ENCODE measurements around the gene PODXL2.
A peak's percentile ranks its signal among the peaks of the same experiment; 100 is the strongest.
"Not testable (repeated sequence)": the region's sequence is repeated elsewhere in the genome, so short reads cannot be mapped to it uniquely, and the experiment has no call there.

The PODXL2 gene

DNA sequence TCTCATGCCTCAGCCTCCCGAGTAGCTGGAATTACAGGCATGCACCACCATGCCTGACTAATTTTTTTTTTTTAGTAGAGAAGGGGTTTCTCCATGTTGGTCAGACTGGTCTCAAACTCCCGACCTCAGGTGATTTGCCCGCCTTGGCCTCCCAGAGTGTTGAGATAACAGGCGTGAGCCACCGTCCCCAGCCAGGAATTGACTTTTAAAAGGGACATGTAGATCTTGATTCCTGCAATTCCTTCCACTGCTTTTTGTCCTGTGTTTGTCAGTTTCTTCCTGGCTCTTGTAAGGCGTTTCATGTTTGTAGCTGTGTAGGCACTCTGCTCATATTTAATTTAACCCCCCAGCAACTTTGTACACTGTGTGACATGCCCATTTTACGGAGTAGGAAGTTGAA, 23.4 kb upstream of the PODXL2 start:
- DNase-seq = not testable (repeated sequence)

- DNase-seq = no peak
These were observed 22.7 kb upstream of the PODXL2 start for GRCh38 chr3:127606086-127606805.

- DNase-seq = no peak
These were observed 21.9 kb upstream of the PODXL2 start for GRCh38 chr3:127606981-127607595.

- DNase-seq = no peak
These were observed 21.2 kb upstream of the PODXL2 start for GRCh38 chr3:127607675-127608361.

DNA sequence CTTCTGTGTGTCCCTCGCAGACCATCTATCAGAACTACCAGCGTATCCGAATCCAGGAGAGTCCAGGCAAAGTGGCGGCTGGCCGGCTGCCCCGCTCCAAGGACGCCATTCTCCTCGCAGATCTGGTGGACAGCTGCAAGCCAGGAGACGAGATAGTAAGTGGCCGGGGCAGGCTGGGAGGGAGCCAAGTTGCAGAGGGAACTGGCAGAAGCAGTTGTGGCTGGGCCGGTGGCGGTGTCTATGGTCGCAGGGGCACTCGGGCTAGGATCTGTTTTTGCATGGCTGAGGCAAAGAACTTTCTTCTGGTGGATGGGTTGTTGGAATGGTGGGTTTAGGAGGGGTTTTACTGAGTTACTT, 20.6 kb upstream of the PODXL2 start:
- DNase-seq = no peak

DNA sequence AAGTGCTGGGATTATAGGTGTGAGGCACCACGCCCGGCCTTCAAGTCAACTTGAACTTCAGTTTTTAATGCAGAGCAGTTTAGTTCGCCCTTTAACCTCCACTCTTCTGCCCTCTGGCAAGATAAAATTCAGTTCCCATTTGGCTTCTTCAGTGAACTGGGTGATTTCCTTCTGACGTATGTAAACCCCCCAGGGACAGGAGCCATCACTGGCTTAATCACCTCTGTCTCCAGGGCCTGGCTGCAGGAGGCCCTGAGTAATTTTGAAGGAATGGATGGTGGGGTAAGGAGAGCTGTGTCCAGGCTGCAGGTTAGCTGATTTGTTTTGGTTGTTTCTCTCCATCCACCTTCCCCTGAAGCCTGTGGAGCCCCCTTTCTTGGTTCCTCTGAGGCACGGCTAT, 18.9 kb upstream of the PODXL2 start:
- DNase-seq = no peak

DNA sequence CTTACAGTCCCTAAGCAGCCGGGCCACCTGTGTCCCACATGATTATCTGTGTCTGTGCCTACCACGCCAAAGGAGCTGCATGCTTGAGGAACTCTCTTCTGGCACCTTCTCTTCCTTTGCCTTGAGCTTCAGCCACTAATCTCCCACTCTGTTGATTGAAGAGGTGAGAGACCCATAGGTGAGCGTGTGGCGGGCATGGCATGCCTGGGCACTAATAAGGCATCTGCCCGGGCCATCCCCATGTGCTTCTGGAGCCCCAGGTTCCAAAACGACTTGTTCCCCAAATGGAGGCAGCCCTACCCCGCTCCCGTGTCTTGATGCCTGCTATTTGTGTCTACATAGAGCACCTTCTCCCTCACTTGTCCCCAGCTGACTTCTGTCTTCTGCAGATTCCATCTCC, 17.7 kb upstream of the PODXL2 start:
- no peak for DNase-seq

DNA sequence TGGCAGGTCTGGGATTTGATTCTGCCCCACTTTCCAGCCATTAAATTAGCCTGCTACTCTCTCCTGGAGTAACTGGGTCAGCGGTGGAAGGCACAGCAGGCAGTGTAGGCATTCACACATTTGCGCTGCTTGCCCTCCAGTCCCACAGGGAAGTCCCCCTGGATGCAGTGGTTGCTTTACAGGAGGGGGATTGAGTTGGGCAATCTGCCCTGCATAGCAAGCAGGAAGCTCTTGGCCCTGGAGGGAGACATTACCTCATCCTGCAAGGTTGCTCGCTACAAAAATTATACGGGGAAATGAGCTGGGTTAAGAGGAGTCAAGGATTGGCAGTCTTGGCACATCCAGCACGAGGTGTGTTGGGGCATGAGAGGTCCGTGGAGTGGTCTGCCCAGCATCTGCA, 16.0 kb upstream of the PODXL2 start:
- no peak for DNase-seq

- DNase-seq = no peak
These were observed 15.6 kb upstream of the PODXL2 start for GRCh38 chr3:127613406-127613805.

GRCh38 chr3:127614928-127615589, 13.9 kb upstream of the PODXL2 start:
- DNase-seq = no peak

DNA sequence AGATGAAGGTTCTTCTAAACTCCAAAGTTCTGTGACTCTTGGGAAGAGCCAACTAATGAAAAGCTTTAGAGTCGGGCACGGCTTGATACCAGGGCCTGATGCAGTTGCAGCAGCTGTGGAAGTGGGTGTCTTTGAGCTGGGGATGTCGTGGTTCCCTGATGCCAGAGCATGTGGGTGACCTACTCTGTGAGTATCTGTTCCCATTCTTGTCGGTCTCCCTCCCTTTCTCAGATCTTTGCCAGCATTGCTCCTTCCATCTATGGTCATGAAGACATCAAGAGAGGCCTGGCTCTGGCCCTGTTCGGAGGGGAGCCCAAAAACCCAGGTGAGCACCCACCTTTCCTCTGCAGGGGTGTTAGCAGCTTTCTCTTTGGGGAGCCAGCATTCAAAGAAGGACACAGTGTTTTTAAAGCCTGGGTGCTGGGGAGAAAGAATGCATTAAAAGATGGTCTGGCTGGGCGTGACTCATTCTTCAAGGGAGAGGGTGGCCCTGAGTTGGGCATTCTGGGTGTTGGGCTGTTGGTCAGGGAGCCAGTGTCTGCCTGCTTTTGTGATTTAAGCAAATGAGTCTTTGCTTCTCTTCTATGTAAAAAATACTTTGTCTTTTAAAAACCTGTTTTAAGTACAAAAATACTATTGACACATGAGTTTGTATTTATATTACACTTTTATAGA, 13.2 kb upstream of the PODXL2 start:
- DNase-seq = no peak

GRCh38 chr3:127616836-127617605, 12.0 kb upstream of the PODXL2 start:
- DNase-seq = no peak

DNA sequence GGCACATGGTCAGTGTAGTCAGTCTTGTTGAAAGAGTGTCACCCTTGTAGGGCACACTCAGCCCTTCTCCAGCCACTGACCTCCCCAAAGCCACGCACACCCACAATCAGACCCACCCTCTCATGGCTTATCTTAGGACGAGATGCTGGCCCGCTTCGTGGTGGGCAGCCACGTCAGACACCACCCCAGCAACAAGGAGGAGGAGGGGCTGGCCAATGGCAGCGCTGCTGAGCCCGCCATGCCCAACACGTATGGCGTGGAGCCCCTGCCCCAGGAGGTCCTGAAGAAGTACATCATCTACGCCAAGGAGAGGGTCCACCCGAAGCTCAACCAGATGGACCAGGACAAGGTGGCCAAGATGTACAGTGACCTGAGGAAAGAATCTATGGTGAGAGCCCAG, 10.1 kb upstream of the PODXL2 start:
- DNase-seq = no peak

DNA sequence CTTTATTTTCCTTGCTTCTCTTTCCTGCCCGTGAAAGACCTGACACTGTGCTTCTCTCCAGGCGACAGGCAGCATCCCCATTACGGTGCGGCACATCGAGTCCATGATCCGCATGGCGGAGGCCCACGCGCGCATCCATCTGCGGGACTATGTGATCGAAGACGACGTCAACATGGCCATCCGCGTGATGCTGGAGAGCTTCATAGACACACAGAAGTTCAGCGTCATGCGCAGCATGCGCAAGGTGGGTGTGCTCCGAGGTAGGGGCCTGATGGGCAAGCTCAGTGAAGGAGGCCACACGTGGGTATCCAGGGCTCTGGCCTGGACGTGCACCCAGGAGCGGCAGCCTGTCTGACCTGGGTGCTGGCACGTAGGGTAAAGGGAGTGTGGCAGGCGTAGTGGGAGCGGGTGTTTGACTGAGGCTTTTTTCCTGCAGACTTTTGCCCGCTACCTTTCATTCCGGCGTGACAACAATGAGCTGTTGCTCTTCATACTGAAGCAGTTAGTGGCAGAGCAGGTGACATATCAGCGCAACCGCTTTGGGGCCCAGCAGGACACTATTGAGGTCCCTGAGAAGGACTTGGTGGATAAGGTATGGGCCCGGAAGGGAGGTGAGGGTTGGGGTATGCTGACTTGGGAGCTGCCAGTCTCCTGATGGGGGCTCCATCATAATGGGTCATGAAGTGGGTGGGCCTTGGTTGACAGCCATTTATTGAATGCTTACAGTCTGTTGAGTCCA, 8.2 kb upstream of the PODXL2 start:
- DNase-seq = no peak

DNA sequence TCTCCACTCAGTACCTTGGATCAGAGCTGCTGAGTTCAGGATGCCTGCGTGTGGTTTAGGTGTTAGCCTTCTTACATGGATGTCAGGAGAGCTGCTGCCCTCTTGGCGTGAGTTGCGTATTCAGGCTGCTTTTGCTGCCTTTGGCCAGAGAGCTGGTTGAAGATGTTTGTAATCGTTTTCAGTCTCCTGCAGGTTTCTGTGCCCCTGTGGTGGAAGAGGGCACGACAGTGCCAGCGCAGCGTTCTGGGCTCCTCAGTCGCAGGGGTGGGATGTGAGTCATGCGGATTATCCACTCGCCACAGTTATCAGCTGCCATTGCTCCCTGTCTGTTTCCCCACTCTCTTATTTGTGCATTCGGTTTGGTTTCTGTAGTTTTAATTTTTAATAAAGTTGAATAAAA, 7.0 kb upstream of the PODXL2 start:
- no peak for DNase-seq

GRCh38 chr3:127622772-127623576, 6.0 kb upstream of the PODXL2 start:
- DNase-seq = no peak

DNA sequence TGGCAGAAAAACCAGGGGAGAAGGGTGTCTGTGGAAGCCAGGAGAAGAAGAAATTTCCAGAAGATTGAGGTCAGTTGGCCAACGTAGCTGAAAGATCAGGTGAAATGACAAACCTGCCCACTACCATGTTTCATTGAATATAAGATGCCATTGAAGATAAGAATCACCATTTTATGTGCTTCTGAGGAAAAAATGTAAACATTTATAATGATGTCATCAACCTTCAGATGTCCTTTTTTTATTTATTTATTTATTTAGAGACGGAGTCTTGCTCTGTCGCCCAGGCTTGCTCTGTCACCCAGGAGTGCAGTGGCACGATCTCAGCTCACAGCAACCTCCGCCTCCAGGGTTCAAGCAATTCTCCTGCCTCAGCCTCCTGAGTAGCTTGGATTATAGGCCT, 4.9 kb upstream of the PODXL2 start:
- no peak for DNase-seq

GRCh38 chr3:127625821-127626220, 3.2 kb upstream of the PODXL2 start:
- DNase-seq = no peak

- no peak for DNase-seq
These were observed 578 bp upstream of the PODXL2 start for GRCh38 chr3:127628426-127628787.

DNA sequence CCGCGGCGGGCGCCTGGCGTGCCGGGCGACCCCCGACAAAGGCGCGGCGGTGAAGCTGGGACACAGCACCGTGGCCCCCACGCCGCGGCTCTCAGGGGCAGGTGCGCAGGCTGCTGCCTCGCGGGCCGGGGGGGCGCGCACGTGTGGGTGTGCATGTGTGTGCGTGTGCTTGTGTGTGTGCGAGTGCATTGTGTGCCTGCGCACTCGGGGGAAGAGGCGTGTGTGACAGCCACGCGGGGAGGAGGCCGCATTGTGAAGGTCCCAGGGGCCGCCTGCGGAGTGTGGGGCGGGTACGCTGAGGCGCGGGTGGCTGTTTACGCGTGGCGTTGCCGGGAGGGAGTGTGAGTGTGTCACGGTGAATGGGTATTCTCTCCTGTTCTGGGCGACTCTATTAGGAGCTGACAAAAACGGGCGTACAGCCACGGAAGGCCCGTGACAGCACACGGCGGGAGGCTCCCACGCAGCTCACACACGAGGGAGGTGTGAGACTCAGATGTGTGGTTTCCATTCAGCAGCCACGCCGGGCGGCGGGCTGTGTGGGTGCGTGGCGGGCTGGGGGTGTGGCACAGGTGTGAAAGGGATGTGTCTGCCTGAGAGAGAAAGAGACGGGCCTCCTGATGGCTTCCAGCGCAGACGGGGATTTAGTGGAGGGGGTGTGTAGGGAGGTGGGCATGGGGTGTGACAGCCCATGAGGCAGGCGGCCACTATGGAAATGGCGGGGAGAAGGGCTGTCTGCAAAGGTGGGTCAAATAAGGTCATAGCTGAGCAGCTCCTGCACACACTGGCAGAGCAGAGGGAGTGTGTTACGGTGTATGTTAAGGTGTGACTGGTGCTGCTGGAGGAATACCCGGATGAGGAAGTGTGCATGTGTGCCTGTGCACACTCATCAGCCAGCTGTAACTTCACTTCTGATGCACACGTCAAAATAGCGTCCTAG, 750 bp downstream of the PODXL2 start:
- peak; percentile 39 to 82 for DNase-seq

Measured in stimulated activated CD4-positive, alpha-beta T cell treated with anti-CD3 and anti-CD28 coated beads, Interleukin-4, amount 100 ng/mL, for 4 hours (primary cell).